Measurements from ENCODE around the gene LLPH. TPM values are rescaled to one million over a fixed set of nuclear protein-coding genes. Genes with fewer than 3 reads are reported as not detected.

LLPH gene
- total RNA-seq, 1 experiment from 2014 or later = 31.5 TPM

DNA sequence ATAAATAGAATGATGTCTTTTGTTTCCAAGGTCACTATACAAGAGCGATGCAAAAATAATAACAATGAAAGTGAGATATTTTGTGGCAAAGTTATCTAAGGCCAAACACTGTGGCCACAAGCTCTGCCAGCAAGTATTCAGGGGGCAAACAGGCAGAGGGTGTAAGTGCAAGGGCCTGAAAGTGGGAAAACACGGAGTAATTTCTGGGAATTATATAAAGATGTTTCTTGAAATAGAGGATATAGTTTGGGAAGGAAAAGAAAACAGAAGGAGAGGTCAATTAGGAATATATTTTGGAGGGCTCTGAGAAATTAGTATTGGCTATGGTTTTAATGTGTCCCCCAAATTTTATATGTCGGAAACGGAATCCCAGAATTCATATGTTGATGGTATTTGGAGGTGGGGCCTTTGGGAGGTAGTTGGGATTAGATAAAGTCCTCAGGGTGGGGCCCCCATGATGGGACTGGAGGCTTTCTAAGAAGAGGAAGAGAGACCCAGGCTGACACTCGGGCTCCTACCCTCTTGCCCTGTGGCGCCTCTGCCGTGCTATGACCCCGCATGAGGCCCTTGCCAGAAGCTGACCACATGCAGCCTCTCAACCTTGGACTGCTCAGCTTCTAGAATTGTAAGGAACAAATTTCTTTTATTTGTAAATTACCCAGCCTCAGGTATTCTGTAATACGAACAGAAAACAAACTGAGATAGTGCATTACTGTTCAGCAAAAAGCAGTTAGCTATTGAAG is 60.0 kb downstream of the LLPH start:
- Mint-ChIP-seq H3K9me3 (peaks cover 4% of the 10 kb centered on the region), H3K4me3 (no peak overlapping the region), H3K4me1 (peaks cover 8% of the 10 kb centered on the region), H3K27me3 (ENCODE audit: low read depth) (no peaks in the 10 kb centered on the region), H3K27ac (no peak overlapping the region), H3K36me3 (no peaks in the 10 kb centered on the region)
- no peak for TF ChIP-seq RORB (CRISPR knock-in tag; IDR thresholded peaks at IDR 0.05)
- no peak for TF ChIP-seq NFYB (CRISPR knock-in tag; conservative IDR thresholded peaks at IDR 0.05; ENCODE audit: low read depth)
- TF ChIP-seq NFE2L1 (CRISPR knock-in tag; IDR thresholded peaks at IDR 0.05) = no peak
- TF ChIP-seq FOXJ3 (CRISPR knock-in tag; IDR thresholded peaks at IDR 0.05; ENCODE audit: borderline replicate concordance) = no peak
- no peak for TF ChIP-seq CBFB (CRISPR knock-in tag; IDR thresholded peaks at IDR 0.05; ENCODE audit: low read depth)
- no peak for TF ChIP-seq MAX (CRISPR knock-in tag; IDR thresholded peaks at IDR 0.05)
- POLR2A ChIA-PET = no interaction called here
- DNase-seq (ENCODE audit: low spot score) (no peak), ATAC-seq (no peak)
- CTCF ChIA-PET = interaction anchor here (0.5 kb wide), 1 partner anchor 24 kb away, joined by 3 read pairs; no protein-coding TSS in a partner anchor

GRCh38 chr12:66066929-66067523 is 63.5 kb downstream of the LLPH start:
- H3K36me3 Mint-ChIP-seq = no peaks in the 10 kb centered on the region
- ChIA-PET CTCF (no interaction called here), POLR2A (no interaction called here)
- no peak for ATAC-seq
- peaks cover 36% of the 10 kb centered on the region for H3K4me1 Mint-ChIP-seq
- H3K27ac Mint-ChIP-seq = no peak overlapping the region
- no peak for TF ChIP-seq JAZF1 (CRISPR knock-in tag; IDR thresholded peaks at IDR 0.05)
- TF ChIP-seq MXD4 (CRISPR knock-in tag; IDR thresholded peaks at IDR 0.05; ENCODE audit: borderline replicate concordance) = no peak
- TF ChIP-seq ZNF138 (CRISPR knock-in tag; conservative IDR thresholded peaks at IDR 0.05) = no peak
- TF ChIP-seq TP53 (CRISPR knock-in tag; IDR thresholded peaks at IDR 0.05) = no peak
- TF ChIP-seq JUN (CRISPR knock-in tag; IDR thresholded peaks at IDR 0.05) = no peak
- no peak for TF ChIP-seq SP1 (CRISPR knock-in tag; conservative IDR thresholded peaks at IDR 0.05)
- no peak for TF ChIP-seq GTF2I (CRISPR knock-in tag; conservative IDR thresholded peaks at IDR 0.05)
- TF ChIP-seq FOXK1 (CRISPR knock-in tag; IDR thresholded peaks at IDR 0.05) = no peak
- no peak for TF ChIP-seq ZNF423 (CRISPR knock-in tag; IDR thresholded peaks at IDR 0.05)
- no peak for TF ChIP-seq SOX15 (CRISPR knock-in tag; IDR thresholded peaks at IDR 0.05)
- TF ChIP-seq NFATC4 (CRISPR knock-in tag; IDR thresholded peaks at IDR 0.05) = no peak
- no peak for TF ChIP-seq STAT6 (CRISPR knock-in tag; conservative IDR thresholded peaks at IDR 0.05; ENCODE audit: low read depth)
- TF ChIP-seq, protein P1, sequence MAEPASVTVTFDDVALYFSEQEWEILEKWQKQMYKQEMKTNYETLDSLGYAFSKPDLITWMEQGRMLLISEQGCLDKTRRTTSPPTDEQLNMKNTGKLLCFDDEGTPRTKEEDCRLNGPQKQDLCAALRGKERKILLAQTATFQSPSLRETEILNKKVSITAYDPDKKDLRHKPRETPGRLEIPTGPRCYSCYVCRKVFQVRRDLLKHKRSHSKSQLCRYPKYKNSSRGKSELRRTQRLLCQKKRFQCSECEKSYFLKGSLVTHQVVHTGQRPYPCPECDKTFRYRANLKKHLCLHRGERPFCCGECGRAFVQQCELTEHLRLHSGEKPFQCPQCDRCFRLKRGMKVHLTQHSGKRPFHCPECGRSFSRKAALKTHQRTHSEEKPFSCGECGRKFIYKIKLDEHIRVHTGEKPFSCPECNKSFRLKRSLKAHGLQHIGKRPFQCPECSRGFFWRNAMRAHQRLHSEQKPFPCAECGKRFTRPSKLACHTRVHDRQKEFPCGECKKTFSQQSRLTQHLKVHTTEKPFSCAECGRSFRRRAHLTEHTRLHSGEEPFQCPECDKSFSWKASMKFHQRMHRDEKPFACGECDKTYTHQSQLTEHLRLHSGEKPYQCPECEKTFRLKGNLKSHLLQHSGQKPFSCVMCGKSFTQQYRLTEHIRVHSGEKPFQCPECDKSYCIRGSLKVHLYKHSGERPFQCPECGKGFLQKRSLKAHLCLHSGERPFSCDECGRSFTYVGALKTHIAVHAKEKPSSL (CRISPR knock-in tag; conservative IDR thresholded peaks at IDR 0.05) = no peak
- TF ChIP-seq ZNF671 (CRISPR knock-in tag; IDR thresholded peaks at IDR 0.05) = no peak
- TF ChIP-seq, protein P2, sequence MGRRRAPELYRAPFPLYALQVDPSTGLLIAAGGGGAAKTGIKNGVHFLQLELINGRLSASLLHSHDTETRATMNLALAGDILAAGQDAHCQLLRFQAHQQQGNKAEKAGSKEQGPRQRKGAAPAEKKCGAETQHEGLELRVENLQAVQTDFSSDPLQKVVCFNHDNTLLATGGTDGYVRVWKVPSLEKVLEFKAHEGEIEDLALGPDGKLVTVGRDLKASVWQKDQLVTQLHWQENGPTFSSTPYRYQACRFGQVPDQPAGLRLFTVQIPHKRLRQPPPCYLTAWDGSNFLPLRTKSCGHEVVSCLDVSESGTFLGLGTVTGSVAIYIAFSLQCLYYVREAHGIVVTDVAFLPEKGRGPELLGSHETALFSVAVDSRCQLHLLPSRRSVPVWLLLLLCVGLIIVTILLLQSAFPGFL (CRISPR knock-in tag; IDR thresholded peaks at IDR 0.05; ENCODE audit: borderline replicate concordance) = no peak
- TF ChIP-seq RORB (CRISPR knock-in tag; IDR thresholded peaks at IDR 0.05) = no peak
- TF ChIP-seq ZNF512 (CRISPR knock-in tag; IDR thresholded peaks at IDR 0.05; ENCODE audit: borderline replicate concordance) = no peak
- TF ChIP-seq CREB1 (CRISPR knock-in tag; IDR thresholded peaks at IDR 0.05) = no peak
- TF ChIP-seq ZNF416 (CRISPR knock-in tag; IDR thresholded peaks at IDR 0.05) = no peak
- H3K4me3 Mint-ChIP-seq = no peak overlapping the region
- H3K9me3 Mint-ChIP-seq = no peaks in the 10 kb centered on the region
- H3K27me3 Mint-ChIP-seq (ENCODE audit: low read depth) = no peaks in the 10 kb centered on the region
- no peak for DNase-seq (ENCODE audit: low spot score)

Measured in WTC11 (cell line).